Endothelial cell of umbilical vein (primary cell): ENCODE data around the gene MTFR1L. TPM values are rescaled to one million over a fixed set of nuclear protein-coding genes. Genes with fewer than 3 reads are reported as not detected.

Source experiments
- BruUV-seq: library from RNA; stranded (reverse); fragments of 400-500 nt; replicated peaks from 2 replicates; lab custom pipeline; 2021; lab: Mats Ljungman, UMichigan
- CTCF ChIA-PET: fragments of 300-600, 350-600 bp; sonication (Branson Sonifier 250); formaldehyde crosslinking; loops from one replicate; lab custom pipeline; 2021; ENCODE audit warnings: antibody characterized with exemption, inconsistent platforms; lab: Charles Lee
- POLR2A ChIA-PET: fragments of 300-600, 350-600 bp; sonication (Branson Sonifier 250); formaldehyde crosslinking; loops from one replicate; lab custom pipeline; 2021; ENCODE audit warnings: antibody characterized with exemption, inconsistent platforms; lab: Charles Lee
- DNase-seq: peaks from one replicate; pipeline ENCODE4 v3.0.0-alpha.2; 2011; ENCODE audit warnings: low read depth, low spot score
- FAIRE-seq: peaks from 2 replicates; lab custom pipeline; 2011; peaks lifted over from hg19 to GRCh38; lab: Jason Lieb, UNC
- H2AFZ ChIP-seq: 2 replicates; pipeline ENCODE4 v1.6.0; 2012; ENCODE audit warnings: low read depth, low read length, control low read depth, inconsistent platforms
- H3K27ac ChIP-seq: 2 replicates; pipeline ENCODE4 v1.5.1; 2011; ENCODE audit warnings: low read depth, mild to moderate bottlenecking, control low read depth, low read length, moderate library complexity; ENCODE audit not compliant: insufficient read depth
- H3K27me3 ChIP-seq, 2 experiments: 2 replicates each; pipeline versions ENCODE4 v1.6.0 to v1.6.1; 2011; ENCODE audit warnings: low read length in 2 of 2, mixed read lengths in 1 of 2; ENCODE audit not compliant: control insufficient read depth in 2 of 2, insufficient read depth in 2 of 2
- H3K36me3 ChIP-seq, 2 experiments: 2 replicates in 1 of 2; 3 replicates in 1 of 2; pipeline ENCODE4 v1.5.1; 2011; ENCODE audit warnings: low read length in 2 of 2, mild to moderate bottlenecking in 1 of 2, moderate library complexity in 1 of 2; ENCODE audit not compliant: control insufficient read depth in 2 of 2, insufficient read depth in 2 of 2; ENCODE audit errors: extremely low read depth in 1 of 2
- H3K4me1 ChIP-seq: 3 replicates; pipeline ENCODE4 v1.5.1; 2011; ENCODE audit warnings: mild to moderate bottlenecking, low read length; ENCODE audit not compliant: control insufficient read depth, insufficient read depth; ENCODE audit errors: extremely low read depth
- H3K4me2 ChIP-seq: 2 replicates; pipeline ENCODE4 v1.6.1; 2011; ENCODE audit warnings: low read length, control low read depth, mixed read lengths; ENCODE audit not compliant: insufficient read depth
- H3K4me3 ChIP-seq, 3 experiments: fragments of 200-600 bp in 1 of 3; sonication (generic), shearing (Covaris generic) in 1 of 3; replicated peaks in 1 of 3; 2 replicates each; pipeline ENCODE4 v1.5.1; 2011 to 2016; ENCODE audit warnings: control low read depth in 3 of 3, low read length in 3 of 3, mild to moderate bottlenecking in 2 of 3, inconsistent platforms in 1 of 3, low read depth in 1 of 3, moderate library complexity in 1 of 3; ENCODE audit not compliant: insufficient read depth in 1 of 3
- H3K79me2 ChIP-seq: 2 replicates; pipeline ENCODE4 v1.6.0; 2012; ENCODE audit warnings: low read length, inconsistent platforms; ENCODE audit not compliant: control insufficient read depth, insufficient read depth
- H3K9ac ChIP-seq: replicated peaks from 2 replicates; pipeline ENCODE3; 2011; ENCODE audit warnings: low read length, control low read depth; ENCODE audit not compliant: insufficient read depth; ENCODE audit errors: extremely low read depth
- H3K9me1 ChIP-seq: replicated peaks from 3 replicates; pipeline ENCODE4 v1.6.0; 2011; ENCODE audit warnings: mild to moderate bottlenecking, low read length; ENCODE audit not compliant: control insufficient read depth, insufficient read depth; ENCODE audit errors: extremely low read depth
- H3K9me3 ChIP-seq: replicated peaks from 2 replicates; pipeline ENCODE4 v1.5.1; 2012; ENCODE audit warnings: low read length, inconsistent platforms; ENCODE audit not compliant: control insufficient read depth, insufficient read depth
- H4K20me1 ChIP-seq: replicated peaks from 2 replicates; pipeline ENCODE3; 2011; ENCODE audit warnings: mild to moderate bottlenecking, low read length; ENCODE audit not compliant: control insufficient read depth, insufficient read depth; ENCODE audit errors: extremely low read depth
- EZH2 ChIP-seq: IDR thresholded peaks from 2 replicates; pipeline ENCODE4 v1.6.1; 2012; ENCODE audit warnings: borderline replicate concordance, low read depth, mild to moderate bottlenecking, moderate library complexity, low read length, inconsistent platforms; ENCODE audit not compliant: severe bottlenecking
- FOS ChIP-seq: IDR thresholded peaks from 2 replicates; pipeline ENCODE4 v1.6.1; 2011; ENCODE audit warnings: mild to moderate bottlenecking, low read length, moderate library complexity, borderline replicate concordance; ENCODE audit not compliant: insufficient read depth
- GATA2 ChIP-seq: IDR thresholded peaks from 2 replicates; pipeline ENCODE4 v1.7.0; 2011; ENCODE audit warnings: low read depth, mild to moderate bottlenecking, moderate library complexity, mixed read lengths, low read length; ENCODE audit not compliant: insufficient read length, insufficient read depth
- JUN ChIP-seq: IDR thresholded peaks from 2 replicates; pipeline ENCODE4 v1.6.1; 2011; ENCODE audit warnings: borderline replicate concordance, low read depth; ENCODE audit not compliant: insufficient read length, insufficient read depth
- MYC ChIP-seq: IDR thresholded peaks from one replicate; pipeline ENCODE4 v1.6.1; 2011; ENCODE audit warnings: mild to moderate bottlenecking, low read depth, low read length
- POLR2A ChIP-seq: IDR thresholded peaks from 2 replicates; pipeline ENCODE4 v1.6.1; 2012; ENCODE audit warnings: low read depth, mild to moderate bottlenecking, control low read depth, low read length
- POLR2AphosphoS5 ChIP-seq: IDR thresholded peaks from 2 replicates; pipeline ENCODE4 v1.6.1; 2012; ENCODE audit warnings: low read depth, mild to moderate bottlenecking, control low read depth, low read length, moderate library complexity; ENCODE audit not compliant: insufficient read depth
- dilution Hi-C: fragments of 300-500 bp; cut with MboI; formaldehyde crosslinking; loops from one replicate; pipeline ENCODE4 v1.15.0; 2019; ENCODE audit warnings: low sequenced_read_pairs; ENCODE audit not compliant: extremely low pct_ligation_motif_present
- intact Hi-C: fragments of 100-400 bp; cut with micrococcal nuclease; formaldehyde crosslinking; loops from one replicate; pipeline ENCODE4 v1.10.0; 2022
- polyA plus RNA-seq, 4 experiments: library from polyadenylated mRNA; depleted of rRNA in 3 of 4; stranded (reverse) in 3 of 4; unstranded in 1 of 4; fragments of >200 nt; gene quantifications; 2 replicates each; pipeline versions ENCODE4 v1.2.1 to v1.2.3, GENCODE V29; 2011 to 2012; ENCODE audit warnings: missing spikeins in 1 of 4
- total RNA-seq: library from RNA; stranded (reverse); gene quantifications from 2 replicates; pipeline ENCODE4 v1.2.3, GENCODE V29; 2021
- TF ChIP-seq, protein P1 (sequence below): IDR thresholded peaks from 2 replicates; pipeline ENCODE4 v1.6.1; 2011; ENCODE audit not compliant: insufficient read depth, insufficient read length
- TF ChIP-seq, protein P2 (sequence below), 2 donors: IDR thresholded peaks; 1 replicate in 1 of 2; 2 replicates in 1 of 2; pipeline ENCODE4 v1.5.1; 2011; ENCODE audit warnings: low read length in 2 of 2, mild to moderate bottlenecking in 2 of 2, moderate library complexity in 2 of 2, control low read depth in 1 of 2, inconsistent platforms in 1 of 2, low read depth in 1 of 2; ENCODE audit not compliant: insufficient read depth in 1 of 2; ENCODE audit errors: extremely low read depth in 1 of 2

MTFR1L gene
- total and polyA plus RNA-seq, 2 donors (not counting 3 experiments of a cell fraction or from before 2014, with no cell fraction given): 34.8 to 45.5 TPM

DNA sequence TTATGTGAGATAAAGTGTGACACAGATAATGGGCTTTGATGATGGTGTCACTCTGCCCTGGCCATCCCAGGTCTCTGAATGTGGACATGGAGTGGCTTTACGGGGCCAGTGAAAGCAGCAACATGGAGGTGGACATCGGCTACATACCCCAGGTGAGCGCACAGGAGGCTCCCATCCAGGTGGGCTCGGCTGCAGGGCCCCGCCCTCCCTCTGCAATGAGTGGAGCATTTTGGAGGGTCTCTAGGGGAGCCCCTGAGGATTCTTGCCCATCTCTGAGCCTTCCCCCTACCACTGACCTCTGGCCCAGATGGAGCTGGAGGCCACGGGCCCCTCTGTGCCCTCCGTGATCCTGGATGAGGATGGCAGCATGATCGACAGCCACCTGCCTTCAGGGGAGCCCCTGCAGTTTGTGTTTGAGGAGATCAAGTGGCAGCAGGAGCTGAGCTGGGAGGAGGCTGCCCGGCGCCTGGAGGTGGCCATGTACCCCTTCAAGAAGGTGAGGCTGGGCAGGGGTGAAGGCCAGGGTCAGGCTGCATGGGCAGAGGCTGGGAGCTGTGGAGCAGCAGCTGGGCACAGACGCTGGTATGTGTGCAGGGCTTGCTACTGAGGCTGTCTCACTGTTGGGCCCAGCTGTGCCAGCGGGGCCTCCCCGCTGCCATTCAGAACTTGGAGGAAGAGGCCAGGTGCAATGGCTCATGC lies 8.2 kb upstream of the MTFR1L start:
- Histone ChIP-seq H2AFZ (no peak overlapping the region), H3K27ac (no peak overlapping the region), H3K9me1 (no peaks in the 10 kb centered on the region), H3K79me2 (no peaks in the 10 kb centered on the region), H3K4me2 (no peak overlapping the region), H3K4me1 (peaks cover under 1% of the 10 kb centered on the region), H3K27me3 (no peaks in the 10 kb centered on the region), H4K20me1 (no peaks in the 10 kb centered on the region), H3K36me3 (peaks cover 13 to 71% of the 10 kb centered on the region in 2 experiments), H3K9me3 (no peaks in the 10 kb centered on the region), H3K9ac (no peak overlapping the region), H3K4me3 (no peak overlapping the region)
- no TSS peak for BruUV-seq
- TF ChIP-seq MYC (no peak), JUN (no peak), FOS (no peak), GATA2 (no peak), POLR2AphosphoS5 (no peak), EZH2 (no peak), POLR2A (no peak)
- TF ChIP-seq, protein P1, sequence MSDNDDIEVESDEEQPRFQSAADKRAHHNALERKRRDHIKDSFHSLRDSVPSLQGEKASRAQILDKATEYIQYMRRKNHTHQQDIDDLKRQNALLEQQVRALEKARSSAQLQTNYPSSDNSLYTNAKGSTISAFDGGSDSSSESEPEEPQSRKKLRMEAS: no peak
- TF ChIP-seq, protein P2, sequence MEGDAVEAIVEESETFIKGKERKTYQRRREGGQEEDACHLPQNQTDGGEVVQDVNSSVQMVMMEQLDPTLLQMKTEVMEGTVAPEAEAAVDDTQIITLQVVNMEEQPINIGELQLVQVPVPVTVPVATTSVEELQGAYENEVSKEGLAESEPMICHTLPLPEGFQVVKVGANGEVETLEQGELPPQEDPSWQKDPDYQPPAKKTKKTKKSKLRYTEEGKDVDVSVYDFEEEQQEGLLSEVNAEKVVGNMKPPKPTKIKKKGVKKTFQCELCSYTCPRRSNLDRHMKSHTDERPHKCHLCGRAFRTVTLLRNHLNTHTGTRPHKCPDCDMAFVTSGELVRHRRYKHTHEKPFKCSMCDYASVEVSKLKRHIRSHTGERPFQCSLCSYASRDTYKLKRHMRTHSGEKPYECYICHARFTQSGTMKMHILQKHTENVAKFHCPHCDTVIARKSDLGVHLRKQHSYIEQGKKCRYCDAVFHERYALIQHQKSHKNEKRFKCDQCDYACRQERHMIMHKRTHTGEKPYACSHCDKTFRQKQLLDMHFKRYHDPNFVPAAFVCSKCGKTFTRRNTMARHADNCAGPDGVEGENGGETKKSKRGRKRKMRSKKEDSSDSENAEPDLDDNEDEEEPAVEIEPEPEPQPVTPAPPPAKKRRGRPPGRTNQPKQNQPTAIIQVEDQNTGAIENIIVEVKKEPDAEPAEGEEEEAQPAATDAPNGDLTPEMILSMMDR (IDR thresholded peaks at IDR 0.05; ENCODE audit: extremely low read depth in 1 of 2, insufficient read depth in 1 of 2, low read depth in 1 of 2, low read length in 2 of 2): no peak
- no peak for FAIRE-seq
- ChIA-PET CTCF (interaction anchor here (1.0 to 2.5 kb wide), 2 partner anchors 202 to 292 kb away, joined by 5 to 35 read pairs; no protein-coding TSS in a partner anchor), POLR2A (no interaction called here)
- intact Hi-C loops (loop anchor here (1.0 kb wide), 1 partner anchor 203 kb away; no protein-coding TSS in a partner anchor), dilution Hi-C loops (no loop called here)
- no peak for DNase-seq
